HS-5 (cell line): ENCODE measurements around the gene RAN.
"Not testable (repeated sequence)": the region's sequence is repeated elsewhere in the genome, so short reads cannot be mapped to it uniquely, and the experiment has no call there.

ENCODE experiments used
- DNase-seq: peaks from one replicate; pipeline ENCODE4 v3.0.0-alpha.2; 2012; ENCODE audit warnings: low read depth

Gene RAN

DNA sequence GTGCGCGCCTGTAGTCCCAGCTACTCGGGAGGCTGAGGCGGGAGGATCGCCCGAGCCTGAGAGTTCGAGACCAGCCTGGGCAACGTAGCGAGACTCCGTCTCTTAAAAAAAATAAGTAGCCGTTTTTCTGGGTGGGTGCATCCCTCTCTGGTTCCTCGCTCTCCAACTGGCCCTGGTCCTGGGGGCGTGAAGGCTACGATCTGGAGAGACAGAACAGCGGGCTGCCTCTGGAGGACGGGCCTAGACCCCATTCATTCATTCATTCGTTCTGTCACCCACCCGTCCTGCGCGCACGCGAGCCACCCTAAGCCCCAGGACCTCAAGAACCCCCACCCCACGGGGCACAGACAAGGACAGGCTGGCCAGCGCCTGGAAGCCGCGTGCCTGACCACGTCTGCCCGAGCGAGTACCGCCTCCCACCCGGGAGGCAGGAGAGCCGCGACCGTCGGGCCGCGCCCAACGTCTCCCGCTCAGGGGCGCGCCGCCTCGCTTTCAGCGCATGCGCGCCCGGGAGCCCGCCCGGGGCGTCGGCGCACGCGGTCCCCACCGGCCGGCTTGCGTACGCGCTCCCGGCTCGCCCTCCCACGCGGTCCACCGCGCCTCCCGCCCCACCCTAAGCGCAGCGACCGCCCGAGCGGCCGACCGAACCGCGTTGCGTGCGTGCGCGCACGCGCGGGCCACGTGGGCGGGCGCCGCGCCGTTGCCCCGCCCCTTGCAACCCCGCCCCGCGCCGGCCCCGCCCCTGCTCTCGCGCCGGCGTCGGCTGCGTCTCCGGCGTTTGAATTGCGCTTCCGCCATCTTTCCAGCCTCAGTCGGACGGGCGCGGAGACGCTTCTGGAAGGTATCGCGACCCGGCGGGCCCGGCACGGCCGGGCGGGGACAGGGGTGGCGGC is at the start of gene RAN:
TSS of gene RAN (plus strand) at position 781 of the 893 bp plus-strand sequence. CDS start 528 bp downstream, outside the sequence.
- DNase-seq: peak; percentile 56

DNA sequence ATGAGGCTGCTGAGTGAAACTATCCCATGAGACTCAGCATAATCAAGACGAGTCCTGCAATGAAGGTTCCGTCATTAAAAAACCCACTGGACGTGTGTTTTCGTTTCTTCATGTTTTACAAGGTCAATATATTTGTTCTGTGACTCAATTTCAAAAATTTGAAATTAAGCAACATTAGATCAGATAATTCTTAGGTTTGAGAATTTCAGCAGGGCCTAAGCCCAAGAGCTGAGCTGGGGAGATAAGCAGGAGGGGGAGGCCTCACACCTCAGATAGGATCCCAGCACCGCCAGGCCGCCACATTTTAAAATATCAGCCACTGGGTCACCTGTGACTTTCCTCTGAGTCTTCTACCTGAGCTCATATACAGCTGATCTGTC is 46.1 kb upstream of the RAN start:
- DNase-seq: no peak

- DNase-seq: peak; percentile 50
These were observed 45.6 kb upstream of the RAN start for GRCh38 chr12:130826151-130826801.

GRCh38 chr12:130827432-130827831 is 44.4 kb upstream of the RAN start:
- DNase-seq: no peak

GRCh38 chr12:130828895-130829294 is 43.0 kb upstream of the RAN start:
- no peak for DNase-seq

GRCh38 chr12:130829391-130830245 is 42.2 kb upstream of the RAN start:
- no peak for DNase-seq

DNA sequence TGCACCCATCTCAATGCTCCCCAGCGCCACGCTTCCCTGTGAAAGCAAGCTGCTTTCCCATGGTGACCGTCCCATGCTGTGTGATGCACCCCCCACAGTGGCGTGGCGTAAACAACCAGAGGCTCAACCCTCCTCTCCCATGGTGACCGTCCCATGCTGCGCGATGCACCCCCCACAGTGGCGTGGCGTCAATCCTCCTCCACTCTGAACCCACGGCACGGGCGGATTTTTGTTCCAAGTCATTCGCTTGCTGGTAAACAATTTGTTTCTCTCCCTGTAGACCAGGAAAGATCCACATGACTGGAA is 41.7 kb upstream of the RAN start:
- DNase-seq: no peak

GRCh38 chr12:130831246-130831645 is 40.6 kb upstream of the RAN start:
- no peak for DNase-seq

DNA sequence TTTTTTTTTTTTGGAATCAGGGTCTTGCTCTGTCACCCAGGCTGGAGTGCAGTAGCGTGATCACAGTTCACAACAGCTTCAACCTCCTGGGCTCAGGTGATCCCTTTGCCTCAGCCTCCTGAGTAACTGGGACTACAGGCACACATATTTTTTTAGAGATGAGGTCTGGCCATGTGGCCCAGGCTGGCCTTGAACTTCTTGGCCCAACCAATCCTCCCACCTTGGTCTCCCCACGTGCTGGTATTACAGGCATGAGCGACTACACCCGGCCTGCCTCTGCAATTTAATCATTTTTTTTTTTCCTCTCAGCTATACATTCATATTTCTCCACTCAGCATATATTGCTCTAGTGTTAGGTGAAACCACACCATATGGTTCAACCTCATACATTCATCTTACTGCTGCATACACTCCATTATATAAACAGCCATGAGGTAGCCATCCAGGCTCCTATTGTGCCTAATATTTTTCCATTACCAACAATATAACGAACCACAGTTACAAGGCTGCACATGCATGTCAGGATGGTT is 39.9 kb upstream of the RAN start:
- no peak for DNase-seq

- DNase-seq: no peak
These were observed 39.2 kb upstream of the RAN start for GRCh38 chr12:130832561-130833209.

- no peak for DNase-seq
These were observed 36.9 kb upstream of the RAN start for GRCh38 chr12:130835011-130835410.

GRCh38 chr12:130835436-130835835 is 36.4 kb upstream of the RAN start:
- no peak for DNase-seq

- no peak for DNase-seq
These were observed 33.4 kb upstream of the RAN start for GRCh38 chr12:130838284-130838950.

- DNase-seq: no peak
These were observed 32.7 kb upstream of the RAN start, which contains the start of gene STX2 for GRCh38 chr12:130838951-130839769. Gene STX2, minus strand, starts transcription at chr12:130839250. Its CDS starts 151 bp downstream, at chr12:130839099.

- DNase-seq: no peak
These were observed 32.0 kb upstream of the RAN start for GRCh38 chr12:130839770-130840404.

- no peak for DNase-seq
These were observed 25.5 kb upstream of the RAN start for GRCh38 chr12:130846369-130846768.

- no peak for DNase-seq
These were observed 24.8 kb upstream of the RAN start for GRCh38 chr12:130847112-130847511.

DNA sequence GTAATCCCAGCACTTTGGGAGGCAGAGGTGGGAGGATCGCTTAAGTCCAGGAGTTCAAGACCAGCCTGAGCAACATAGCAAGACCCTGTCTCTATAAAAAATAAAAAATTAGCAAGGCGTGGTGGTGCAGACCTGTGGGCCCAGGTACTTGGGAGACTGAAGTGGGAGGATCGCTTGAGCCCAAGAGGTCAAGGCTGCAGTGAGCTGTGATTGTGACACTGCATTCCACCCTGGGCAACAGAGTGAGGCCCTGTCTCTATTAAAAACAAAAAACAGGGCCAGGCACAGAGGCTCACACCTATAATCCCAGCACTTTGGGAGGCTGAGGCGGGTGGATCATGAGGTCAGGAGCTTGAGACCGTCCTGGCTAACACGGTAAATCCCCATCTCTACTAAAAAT is 23.8 kb upstream of the RAN start:
- not testable (repeated sequence) for DNase-seq

DNA sequence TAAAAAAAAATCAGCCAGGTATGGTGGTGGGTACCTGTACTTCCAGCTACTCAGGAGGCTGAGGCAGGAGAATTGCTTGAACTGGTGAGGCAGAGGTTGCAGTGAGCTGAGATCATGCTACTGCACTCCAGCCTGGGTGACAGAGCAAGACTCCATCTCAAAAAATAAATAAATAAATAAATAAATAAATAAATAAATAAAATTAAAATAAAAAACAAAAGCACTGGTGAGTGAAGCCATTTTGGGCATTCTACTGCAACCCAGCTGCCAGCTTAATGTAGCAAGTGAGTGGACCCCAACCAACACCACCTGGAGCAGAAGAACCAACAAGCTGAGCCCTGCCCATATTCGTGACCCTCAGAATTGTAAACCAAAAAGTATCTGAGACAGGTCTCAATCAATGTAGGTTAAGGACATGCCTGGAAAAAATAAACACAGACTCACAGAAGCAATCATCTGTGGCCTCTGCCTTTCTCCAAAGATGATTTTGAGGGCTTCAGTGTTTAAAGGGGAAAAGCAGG is 23.0 kb upstream of the RAN start:
- DNase-seq: not testable (repeated sequence)
